H9 (cell line): Measurements from ENCODE around the gene ASS1. TPM values are rescaled to one million over a fixed set of nuclear protein-coding genes. Genes with fewer than 3 reads are reported as not detected.

Experiments used
- DNase-seq: peaks from one replicate; pipeline ENCODE4 v3.0.0-alpha.2; 2017
- H2AFZ ChIP-seq: one replicate; pipeline ENCODE4 v1.6.1; 2013; ENCODE audit warnings: mild to moderate bottlenecking, low read length, control low read depth, moderate library complexity
- H2AK5ac ChIP-seq: 2 replicates; pipeline ENCODE4 v1.6.1; 2013; ENCODE audit warnings: low read length, control low read depth, mixed read lengths; ENCODE audit not compliant: insufficient read length
- H2BK120ac ChIP-seq: one replicate; pipeline ENCODE4 v1.6.1; 2013; ENCODE audit warnings: low read depth, mild to moderate bottlenecking, low read length, control low read depth, inconsistent platforms; ENCODE audit not compliant: poor library complexity, severe bottlenecking
- H2BK12ac ChIP-seq: 2 replicates; pipeline ENCODE4 v1.6.1; 2013; ENCODE audit warnings: low read length, control low read depth, mixed read lengths, low read depth; ENCODE audit not compliant: insufficient read length
- H2BK15ac ChIP-seq: 2 replicates; pipeline ENCODE4 v1.6.1; 2013; ENCODE audit warnings: low read depth, low read length, control low read depth
- H2BK20ac ChIP-seq: one replicate; pipeline ENCODE4 v1.6.1; 2013; ENCODE audit warnings: low read depth, mild to moderate bottlenecking, low read length, control low read depth, inconsistent platforms; ENCODE audit not compliant: poor library complexity, severe bottlenecking
- H2BK5ac ChIP-seq: 2 replicates; pipeline ENCODE4 v1.6.1; 2013; ENCODE audit warnings: low read length, control low read depth, mixed read lengths; ENCODE audit not compliant: insufficient read length
- H3K14ac ChIP-seq: 2 replicates; pipeline ENCODE4 v1.6.1; 2013; ENCODE audit warnings: low read length, control low read depth; ENCODE audit not compliant: insufficient read depth
- H3K18ac ChIP-seq: 2 replicates; pipeline ENCODE4 v1.6.1; 2013; ENCODE audit warnings: low read depth, mild to moderate bottlenecking, mixed read lengths, low read length, control low read depth; ENCODE audit not compliant: insufficient read length
- H3K23ac ChIP-seq: 2 replicates; pipeline ENCODE4 v1.6.1; 2013; ENCODE audit warnings: low read length, control low read depth, mixed read lengths, low read depth; ENCODE audit not compliant: insufficient read length
- H3K23me2 ChIP-seq: 2 replicates; pipeline ENCODE4 v1.6.1; 2013; ENCODE audit warnings: low read depth, mild to moderate bottlenecking, mixed read lengths, low read length, control low read depth; ENCODE audit not compliant: insufficient read length, poor library complexity, severe bottlenecking
- H3K27ac ChIP-seq: 2 replicates; pipeline ENCODE4 v1.5.1; 2013; ENCODE audit warnings: low read length, control low read depth, mixed read lengths, low read depth; ENCODE audit not compliant: insufficient read length
- H3K27me3 ChIP-seq: 2 replicates; pipeline ENCODE4 v1.6.1; 2013; ENCODE audit warnings: low read length, control low read depth, inconsistent platforms; ENCODE audit not compliant: insufficient read depth
- H3K4ac ChIP-seq: 2 replicates; pipeline ENCODE4 v1.6.1; 2013; ENCODE audit warnings: low read depth, mild to moderate bottlenecking, control low read depth, inconsistent platforms, low read length, moderate library complexity
- H3K4me1 ChIP-seq: 2 replicates; pipeline ENCODE4 v1.6.1; 2013; ENCODE audit warnings: low read length, control low read depth, inconsistent platforms; ENCODE audit not compliant: insufficient read depth
- H3K4me2 ChIP-seq: 2 replicates; pipeline ENCODE4 v1.6.1; 2013; ENCODE audit warnings: low read length, control low read depth, mixed read lengths; ENCODE audit not compliant: insufficient read length, insufficient read depth
- H3K56ac ChIP-seq: 2 replicates; pipeline ENCODE4 v1.6.1; 2013; ENCODE audit warnings: low read depth, mild to moderate bottlenecking, mixed read lengths, low read length, control low read depth; ENCODE audit not compliant: insufficient read length
- H3K79me1 ChIP-seq: 2 replicates; pipeline ENCODE4 v1.6.1; 2013; ENCODE audit warnings: low read depth, mild to moderate bottlenecking, moderate library complexity, low read length, control low read depth, inconsistent platforms; ENCODE audit not compliant: insufficient read depth, poor library complexity, severe bottlenecking
- H3K79me2 ChIP-seq: 2 replicates; pipeline ENCODE4 v1.6.1; 2013; ENCODE audit warnings: low read length, control low read depth, inconsistent platforms; ENCODE audit not compliant: insufficient read depth
- H3K9ac ChIP-seq: 2 replicates; pipeline ENCODE4 v1.6.1; 2013; ENCODE audit warnings: low read length, control low read depth, mixed read lengths; ENCODE audit not compliant: insufficient read length; ENCODE audit errors: extremely low read depth
- H3K9me3 ChIP-seq: one replicate; pipeline ENCODE4 v1.6.1; 2013; ENCODE audit warnings: low read depth, low read length, inconsistent platforms; ENCODE audit not compliant: control insufficient read depth
- H3T11ph ChIP-seq: one replicate; pipeline ENCODE4 v1.6.1; 2013; ENCODE audit warnings: mild to moderate bottlenecking, low read length, control low read depth, inconsistent platforms
- H4K20me1 ChIP-seq: one replicate; pipeline ENCODE4 v1.6.1; 2013; ENCODE audit not compliant: control insufficient read depth, insufficient read length, insufficient read depth
- H4K5ac ChIP-seq: 2 replicates; pipeline ENCODE4 v1.6.1; 2013; ENCODE audit warnings: low read depth, mild to moderate bottlenecking, mixed read lengths, low read length, control low read depth; ENCODE audit not compliant: insufficient read length
- H4K8ac ChIP-seq: replicated peaks from 2 replicates; pipeline ENCODE4 v1.6.1; 2013; ENCODE audit warnings: low read length, control low read depth, mixed read lengths, low read depth; ENCODE audit not compliant: insufficient read length
- H4K91ac ChIP-seq: 2 replicates; pipeline ENCODE4 v1.6.1; 2013; ENCODE audit warnings: low read depth, mild to moderate bottlenecking, moderate library complexity, mixed read lengths, low read length, control low read depth; ENCODE audit not compliant: insufficient read length
- H3K27ac Mint-ChIP-seq, 3 experiments: 2 replicates in 2 of 3; 3 replicates in 1 of 3; pipeline ENCODE4 v1.8.0; 2020 to 2021; ENCODE audit warnings: mixed read lengths in 3 of 3, mild to moderate bottlenecking in 1 of 3, moderate library complexity in 1 of 3
- H3K27me3 Mint-ChIP-seq: 2 replicates; pipeline ENCODE4 v1.8.0; 2021; ENCODE audit warnings: low read depth, mild to moderate bottlenecking, moderate library complexity, mixed read lengths
- H3K36me3 Mint-ChIP-seq, 3 experiments: 2 replicates in 2 of 3; 3 replicates in 1 of 3; pipeline ENCODE4 v1.8.0; 2020 to 2021; ENCODE audit warnings: low read depth in 3 of 3, mixed read lengths in 3 of 3; ENCODE audit not compliant: insufficient read depth in 1 of 3
- H3K4me1 Mint-ChIP-seq, 2 experiments: 2 replicates each; pipeline ENCODE4 v1.8.0; 2020; ENCODE audit warnings: mixed read lengths in 2 of 2
- H3K4me3 Mint-ChIP-seq, 2 experiments: 2 replicates in 1 of 2; 3 replicates in 1 of 2; pipeline ENCODE4 v1.8.0; 2020 to 2021; ENCODE audit warnings: mild to moderate bottlenecking in 2 of 2, mixed read lengths in 2 of 2, moderate library complexity in 1 of 2
- H3K9me3 Mint-ChIP-seq, 2 experiments: 2 replicates in 1 of 2; 3 replicates in 1 of 2; pipeline ENCODE4 v1.8.0; 2020; ENCODE audit warnings: mild to moderate bottlenecking in 2 of 2, mixed read lengths in 2 of 2, moderate library complexity in 1 of 2
- CTCF ChIP-seq: fragments of 200-600 bp; sonication (generic); conservative IDR thresholded peaks from 3 replicates; pipeline ENCODE4 v1.8.0; 2021; ENCODE audit warnings: antibody characterized with exemption, mild to moderate bottlenecking
- WGBS: extraction: QIAGEN DNeasy Blood & Tissue Kit; methylation state at CpG from one replicate; pipeline ENCODE4 v1.1.7; 2013; ENCODE audit warnings: missing lambda C conversion rate, low lambda C conversion rate, mixed read lengths; ENCODE audit not compliant: insufficient read length; ENCODE audit errors: extremely low coverage; 5-methylcytosine and 5-hydroxymethylcytosine counted together
- total RNA-seq: library from RNA; stranded (reverse); gene quantifications from 2 replicates; pipeline ENCODE4 v1.2.1, GENCODE V29; 2021

Gene ASS1
- total RNA-seq, 1 experiment from 2014 or later = 118 TPM

- no peak for TF ChIP-seq CTCF
Measured at GRCh38 chr9:130470950-130471349, 26.2 kb downstream of the ASS1 start.

More at GRCh38 chr9:130470950-130471349, 26.2 kb downstream of the ASS1 start:
- no CpG with 5 or more reads among the region's 12 CpGs for WGBS
- Histone ChIP-seq H3K4ac (no peak overlapping the region), H2BK120ac (no peak overlapping the region), H3T11ph (no peak overlapping the region), H3K23ac (no peak overlapping the region), H3K9me3 (no peaks in the 10 kb centered on the region), H2BK12ac (no peak overlapping the region), H3K4me1 (0 out of 2 replicates have a peak, but pooled peaks cover 2% of the 10 kb centered on the region), H2BK5ac (no peak overlapping the region), H3K56ac (no peak overlapping the region), H3K27ac (no peak overlapping the region), H2BK20ac (no peak overlapping the region), H2AFZ (no peak overlapping the region), H2BK15ac (no peak overlapping the region), H3K18ac (no peak overlapping the region), H4K20me1 (peaks cover 4% of the 10 kb centered on the region), H3K9ac (no peak overlapping the region), H3K23me2 (no peaks in the 10 kb centered on the region), H3K79me2 (no peaks in the 10 kb centered on the region), H4K91ac (no peak overlapping the region), H4K8ac (no peak overlapping the region), H2AK5ac (no peak overlapping the region), H3K27me3 (no peaks in the 10 kb centered on the region), H4K5ac (no peak overlapping the region), H3K4me2 (no peak overlapping the region), H3K14ac (no peak overlapping the region), H3K79me1 (no peaks in the 10 kb centered on the region)
- peaks cover 17 to 56% of the 10 kb centered on the region in 2 experiments for H3K4me1 Mint-ChIP-seq
- H3K27me3 Mint-ChIP-seq = no peaks in the 10 kb centered on the region
- no peak overlapping the region for H3K27ac Mint-ChIP-seq
- peaks cover 2 to 21% (median 16%) of the 10 kb centered on the region in 3 experiments; a peak in 6 of 7 replicates for H3K36me3 Mint-ChIP-seq
- H3K4me3 Mint-ChIP-seq = no peak overlapping the region
- DNase-seq = no peak
- H3K9me3 Mint-ChIP-seq = no peaks in the 10 kb centered on the region
